ENCODE measurements around the gene SLC35F3.
"Not testable (repeated sequence)": the region's sequence is repeated elsewhere in the genome, so short reads cannot be mapped to it uniquely, and the experiment has no call there.

Gene SLC35F3

GRCh38 chr1:234111458-234112142 is 207.1 kb downstream of the SLC35F3 start:
- DNase-seq = peak; percentile 18

- peak; percentile 76 for DNase-seq
Observed at GRCh38 chr1:234114648-234115307, 210.3 kb downstream of the SLC35F3 start.

GRCh38 chr1:234118911-234119310 is 214.4 kb downstream of the SLC35F3 start:
- DNase-seq = no peak

GRCh38 chr1:234119431-234119830 is 215.0 kb downstream of the SLC35F3 start:
- no peak for DNase-seq

- DNase-seq = no peak
Observed at GRCh38 chr1:234120327-234120944, 216.0 kb downstream of the SLC35F3 start.

- not testable (repeated sequence) for DNase-seq
Observed at GRCh38 chr1:234121659-234122058, 217.2 kb downstream of the SLC35F3 start.

- not testable (repeated sequence) for DNase-seq
Observed at GRCh38 chr1:234122571-234122970, 218.1 kb downstream of the SLC35F3 start.

GRCh38 chr1:234123867-234124266 is 219.4 kb downstream of the SLC35F3 start:
- no peak for DNase-seq

GRCh38 chr1:234125283-234125682 is 220.8 kb downstream of the SLC35F3 start:
- DNase-seq = peak; percentile 58

GRCh38 chr1:234125714-234126113 is 221.2 kb downstream of the SLC35F3 start:
- DNase-seq = no peak

GRCh38 chr1:234127026-234127671 is 222.7 kb downstream of the SLC35F3 start:
- no peak for DNase-seq

GRCh38 chr1:234132795-234133194 is 228.3 kb downstream of the SLC35F3 start:
- DNase-seq = no peak

- DNase-seq = no peak
Observed at GRCh38 chr1:234134878-234135277, 230.4 kb downstream of the SLC35F3 start.

GRCh38 chr1:234135501-234135900 is 231.0 kb downstream of the SLC35F3 start:
- no peak for DNase-seq

- DNase-seq = no peak
Observed at GRCh38 chr1:234136073-234136472, 231.6 kb downstream of the SLC35F3 start.

GRCh38 chr1:234139966-234140365 is 235.5 kb downstream of the SLC35F3 start:
- no peak for DNase-seq

- DNase-seq = no peak
Observed at GRCh38 chr1:234140388-234140787, 235.9 kb downstream of the SLC35F3 start.

- no peak for DNase-seq
Observed at GRCh38 chr1:234141006-234141405, 236.5 kb downstream of the SLC35F3 start.

GRCh38 chr1:234143681-234144080 is 239.2 kb downstream of the SLC35F3 start:
- DNase-seq = no peak

GRCh38 chr1:234144901-234145300 is 240.4 kb downstream of the SLC35F3 start:
- DNase-seq = no peak

GRCh38 chr1:234148350-234148749 is 243.9 kb downstream of the SLC35F3 start:
- DNase-seq = no peak

- no peak for DNase-seq
Observed at GRCh38 chr1:234148816-234149215, 244.3 kb downstream of the SLC35F3 start.

GRCh38 chr1:234149217-234149616 is 244.7 kb downstream of the SLC35F3 start:
- DNase-seq = no peak

GRCh38 chr1:234150892-234151291 is 246.4 kb downstream of the SLC35F3 start:
- DNase-seq = no peak

Data from OCI-M1 (cell line).